CD4-positive, CD25-positive, alpha-beta regulatory T cell (primary cell): Measurements from ENCODE around the gene CELSR1. TPM values are rescaled to one million over a fixed set of nuclear protein-coding genes. Genes with fewer than 3 reads are reported as not detected.
A peak's percentile ranks its signal among the peaks of the same experiment; 100 is the strongest.
"Not testable (repeated sequence)": the region's sequence is repeated elsewhere in the genome, so short reads cannot be mapped to it uniquely, and the experiment has no call there.

Experiments used
- ATAC-seq, 2 donors: fragments of 150-1000 bp; cut with Tn5 transposase; one replicate each; pipeline ENCODE4 v1.10.0; 2021; ENCODE audit warnings: low read depth in 2 of 2, moderate number of reproducible peaks in 2 of 2, moderate library complexity in 1 of 2
- DNase-seq, 3 donors: peaks; one replicate each; pipeline versions ENCODE4 v3.0.0 to v3.0.0-alpha.2; 2012 to 2022; ENCODE audit warnings: mixed read lengths in 1 of 3
- H3K27ac ChIP-seq: one replicate; pipeline ENCODE4 v1.7.0; 2013; ENCODE audit warnings: mild to moderate bottlenecking, low read length; ENCODE audit not compliant: insufficient read depth, poor library complexity, severe bottlenecking
- H3K27me3 ChIP-seq: one replicate; pipeline ENCODE4 v1.7.0; 2013; ENCODE audit warnings: low read length; ENCODE audit not compliant: control insufficient read depth, insufficient read depth
- H3K36me3 ChIP-seq: one replicate; pipeline ENCODE4 v1.7.0; 2013; ENCODE audit warnings: mild to moderate bottlenecking, low read length, moderate library complexity; ENCODE audit not compliant: control insufficient read depth, insufficient read depth
- H3K4me1 ChIP-seq: 2 replicates; pipeline ENCODE4 v1.7.0; 2013; ENCODE audit warnings: mild to moderate bottlenecking, low read length; ENCODE audit not compliant: insufficient read depth, control insufficient read depth, poor library complexity, severe bottlenecking
- H3K4me3 ChIP-seq: one replicate; pipeline ENCODE4 v1.7.0; 2013; ENCODE audit warnings: low read depth, mild to moderate bottlenecking, low read length, moderate library complexity
- H3K9me3 ChIP-seq, 2 experiments: 1 replicate in 1 of 2; 2 replicates in 1 of 2; pipeline ENCODE4 v1.7.0; 2013; ENCODE audit warnings: low read length in 2 of 2, mild to moderate bottlenecking in 1 of 2, moderate library complexity in 1 of 2; ENCODE audit not compliant: control insufficient read depth in 2 of 2
- H3K27ac Mint-ChIP-seq, 3 donors: one replicate each; pipeline ENCODE4 v1.8.0; 2020 to 2022; ENCODE audit warnings: mild to moderate bottlenecking in 3 of 3, mixed read lengths in 3 of 3, moderate library complexity in 2 of 3
- H3K27me3 Mint-ChIP-seq: one replicate; pipeline ENCODE4 v1.8.0; 2022; ENCODE audit warnings: mild to moderate bottlenecking, mixed read lengths
- H3K36me3 Mint-ChIP-seq: one replicate; pipeline ENCODE4 v1.8.0; 2020; ENCODE audit warnings: mixed read lengths
- H3K4me1 Mint-ChIP-seq, 4 donors: one replicate each; pipeline ENCODE4 v1.8.0; 2020 to 2022; ENCODE audit warnings: mixed read lengths in 4 of 4, mild to moderate bottlenecking in 1 of 4
- H3K4me3 Mint-ChIP-seq, 4 donors: one replicate each; pipeline ENCODE4 v1.8.0; 2020 to 2022; ENCODE audit warnings: mild to moderate bottlenecking in 4 of 4, mixed read lengths in 4 of 4, moderate library complexity in 3 of 4
- H3K9me3 Mint-ChIP-seq, 7 donors: one replicate each; pipeline ENCODE4 v1.8.0; 2020 to 2022; ENCODE audit warnings: mixed read lengths in 7 of 7, mild to moderate bottlenecking in 3 of 7, moderate library complexity in 2 of 7
- polyA plus RNA-seq, 4 donors: library from polyadenylated mRNA; unstranded; fragments of 300-500 nt; fragmentation: Illumina TruSeq; gene quantifications; one replicate each; pipeline ENCODE4 v1.2.3, GENCODE V29; 2021
- total RNA-seq: library from RNA; stranded (reverse); gene quantifications from one replicate; pipeline ENCODE4 v1.2.3, GENCODE V29; 2022

The CELSR1 gene
- total and polyA plus RNA-seq, 5 donors from 2014 or later = 0.10 to 1.4 (median 0.45) TPM; not detected in 1

- no peaks in the 10 kb centered on the region for H3K36me3 Mint-ChIP-seq
- H3K4me3 ChIP-seq = no peak overlapping the region
- ATAC-seq = no peak
- no peaks in the 10 kb centered on the region for H3K9me3 Mint-ChIP-seq
- H3K4me3 Mint-ChIP-seq = no peak overlapping the region
- DNase-seq = no peak
- H3K27me3 ChIP-seq = no peaks in the 10 kb centered on the region
- H3K27me3 Mint-ChIP-seq = no peaks in the 10 kb centered on the region
- H3K4me1 ChIP-seq = no peaks in the 10 kb centered on the region
- H3K27ac Mint-ChIP-seq = no peak overlapping the region
- H3K27ac ChIP-seq = no peak overlapping the region
- no peaks in the 10 kb centered on the region for H3K36me3 ChIP-seq
- no peaks in the 10 kb centered on the region for H3K4me1 Mint-ChIP-seq
- no peaks in the 10 kb centered on the region for H3K9me3 ChIP-seq
These were observed 129.7 kb downstream of the CELSR1 start for GRCh38 chr22:46407748-46408147.

DNA sequence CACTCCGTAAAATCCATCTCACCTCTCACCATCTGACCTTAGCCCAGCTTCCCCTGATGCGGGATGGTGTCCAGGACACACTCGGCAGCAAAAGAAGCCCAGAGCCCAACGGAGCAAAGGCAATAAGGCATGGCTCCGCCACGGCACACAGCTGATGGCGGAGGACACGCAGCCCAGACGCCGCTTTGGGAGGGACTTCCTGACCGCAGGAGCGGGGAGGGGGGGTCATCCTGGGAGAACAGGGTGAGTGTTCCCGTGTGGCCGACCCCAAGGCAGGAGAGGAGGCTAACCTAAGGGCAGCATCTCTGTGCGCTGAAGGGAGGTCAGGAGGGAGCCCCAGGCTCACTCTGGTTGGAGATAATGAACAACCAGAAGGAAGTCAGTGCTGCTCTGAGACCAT, 130.6 kb downstream of the CELSR1 start:
- no peaks in the 10 kb centered on the region for H3K4me1 Mint-ChIP-seq
- H3K27ac Mint-ChIP-seq = no peak overlapping the region
- H3K9me3 ChIP-seq = no peaks in the 10 kb centered on the region
- H3K9me3 Mint-ChIP-seq = no peaks in the 10 kb centered on the region
- no peak overlapping the region for H3K27ac ChIP-seq
- no peaks in the 10 kb centered on the region for H3K36me3 Mint-ChIP-seq
- H3K4me3 Mint-ChIP-seq = no peak overlapping the region
- no peaks in the 10 kb centered on the region for H3K36me3 ChIP-seq
- ATAC-seq (no peak), DNase-seq (no peak)
- no peaks in the 10 kb centered on the region for H3K4me1 ChIP-seq
- no peaks in the 10 kb centered on the region for H3K27me3 ChIP-seq
- H3K4me3 ChIP-seq = no peak overlapping the region
- no peaks in the 10 kb centered on the region for H3K27me3 Mint-ChIP-seq

GRCh38 chr22:46406349-46406748, 131.1 kb downstream of the CELSR1 start:
- H3K27ac Mint-ChIP-seq = no peak overlapping the region
- Histone ChIP-seq H3K27me3 (no peaks in the 10 kb centered on the region), H3K36me3 (no peaks in the 10 kb centered on the region)

DNA sequence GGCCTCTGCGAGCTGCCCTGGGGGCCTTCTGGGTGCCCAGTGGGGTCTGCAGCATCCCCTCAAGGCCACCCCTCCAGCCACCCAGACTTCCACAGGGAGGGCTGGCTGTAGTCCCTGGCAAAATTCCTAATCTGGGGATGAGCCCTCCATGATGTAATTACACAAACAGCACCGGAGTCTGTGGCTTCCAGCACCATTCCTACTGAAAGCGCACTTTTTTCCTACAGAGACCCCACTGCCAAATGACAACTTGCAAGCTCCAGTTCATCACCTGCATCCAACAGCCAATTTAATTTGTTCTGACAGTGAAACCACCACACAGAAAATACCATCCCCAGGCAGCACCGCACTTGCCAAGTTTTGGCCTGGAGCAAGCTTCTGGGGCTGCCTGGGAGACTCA, 131.5 kb downstream of the CELSR1 start:
- H3K4me3 ChIP-seq = no peak overlapping the region
- H3K27me3 ChIP-seq = no peaks in the 10 kb centered on the region
- H3K27ac ChIP-seq = no peak overlapping the region
- no peaks in the 10 kb centered on the region for H3K36me3 ChIP-seq
- H3K36me3 Mint-ChIP-seq = no peaks in the 10 kb centered on the region
- ATAC-seq = no peak
- no peak overlapping the region for H3K4me3 Mint-ChIP-seq
- H3K4me1 Mint-ChIP-seq = no peaks in the 10 kb centered on the region
- H3K9me3 ChIP-seq = no peaks in the 10 kb centered on the region
- no peak overlapping the region for H3K27ac Mint-ChIP-seq
- H3K4me1 ChIP-seq = no peaks in the 10 kb centered on the region
- no peaks in the 10 kb centered on the region for H3K9me3 Mint-ChIP-seq
- H3K27me3 Mint-ChIP-seq = peaks cover 5% of the 10 kb centered on the region
- DNase-seq = no peak

More at GRCh38 chr22:46406349-46406748, 131.1 kb downstream of the CELSR1 start:
- Mint-ChIP-seq H3K9me3 (no peaks in the 10 kb centered on the region), H3K4me1 (no peaks in the 10 kb centered on the region), H3K4me3 (no peak overlapping the region), H3K27me3 (peaks cover under 1% of the 10 kb centered on the region), H3K36me3 (no peaks in the 10 kb centered on the region)
- ATAC-seq (no peak), DNase-seq (no peak)
- Histone ChIP-seq H3K4me3 (no peak overlapping the region), H3K9me3 (no peaks in the 10 kb centered on the region), H3K4me1 (no peaks in the 10 kb centered on the region), H3K27ac (no peak overlapping the region)

GRCh38 chr22:46403880-46404279, 133.5 kb downstream of the CELSR1 start:
- not testable (repeated sequence) for H3K27ac Mint-ChIP-seq, H3K27ac ChIP-seq, ATAC-seq, H3K27me3 ChIP-seq, H3K4me1 Mint-ChIP-seq, DNase-seq, H3K27me3 Mint-ChIP-seq, H3K36me3 ChIP-seq, H3K4me3 Mint-ChIP-seq, H3K9me3 ChIP-seq, H3K4me1 ChIP-seq, H3K36me3 Mint-ChIP-seq, H3K4me3 ChIP-seq, H3K9me3 Mint-ChIP-seq

DNA sequence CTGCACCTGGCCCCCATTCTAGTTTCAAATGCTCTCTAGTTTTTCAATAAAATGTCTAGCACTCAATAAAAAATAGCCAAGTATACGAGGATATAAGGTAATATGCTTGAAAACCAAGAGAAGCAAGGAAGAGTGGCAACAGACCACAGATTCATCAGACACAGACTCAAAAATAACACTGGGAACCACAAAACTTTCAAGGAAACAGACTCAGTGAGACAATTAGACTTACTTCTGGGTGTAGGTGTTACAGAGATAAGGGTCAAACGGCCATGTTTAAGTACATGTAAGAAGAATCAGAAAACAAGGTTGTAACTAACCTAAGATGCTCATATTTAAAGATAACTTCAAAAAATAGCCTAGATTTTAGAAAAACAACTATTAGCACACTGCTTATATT, 134.9 kb downstream of the CELSR1 start:
- ATAC-seq (no peak), DNase-seq (no peak)
- Histone ChIP-seq H3K9me3 (no peaks in the 10 kb centered on the region), H3K27ac (no peak overlapping the region), H3K36me3 (no peaks in the 10 kb centered on the region), H3K27me3 (no peaks in the 10 kb centered on the region), H3K4me1 (no peaks in the 10 kb centered on the region), H3K4me3 (no peak overlapping the region)
- H3K27ac Mint-ChIP-seq = no peak overlapping the region
- peaks cover 5% of the 10 kb centered on the region for H3K27me3 Mint-ChIP-seq
- no peaks in the 10 kb centered on the region for H3K4me1 Mint-ChIP-seq
- no peaks in the 10 kb centered on the region for H3K36me3 Mint-ChIP-seq
- no peaks in the 10 kb centered on the region for H3K9me3 Mint-ChIP-seq
- H3K4me3 Mint-ChIP-seq = no peak overlapping the region

GRCh38 chr22:46401370-46401769, 136.1 kb downstream of the CELSR1 start:
- Mint-ChIP-seq H3K27me3 (peaks cover 5% of the 10 kb centered on the region), H3K4me1 (no peaks in the 10 kb centered on the region), H3K4me3 (no peak overlapping the region), H3K27ac (no peak overlapping the region), H3K9me3 (no peaks in the 10 kb centered on the region), H3K36me3 (no peaks in the 10 kb centered on the region)
- no peaks in the 10 kb centered on the region for H3K27me3 ChIP-seq
- H3K9me3 ChIP-seq = no peaks in the 10 kb centered on the region
- H3K36me3 ChIP-seq = no peaks in the 10 kb centered on the region
- no peak overlapping the region for H3K4me3 ChIP-seq
- no peak overlapping the region for H3K27ac ChIP-seq
- no peak for DNase-seq
- no peaks in the 10 kb centered on the region for H3K4me1 ChIP-seq
- no peak for ATAC-seq

DNA sequence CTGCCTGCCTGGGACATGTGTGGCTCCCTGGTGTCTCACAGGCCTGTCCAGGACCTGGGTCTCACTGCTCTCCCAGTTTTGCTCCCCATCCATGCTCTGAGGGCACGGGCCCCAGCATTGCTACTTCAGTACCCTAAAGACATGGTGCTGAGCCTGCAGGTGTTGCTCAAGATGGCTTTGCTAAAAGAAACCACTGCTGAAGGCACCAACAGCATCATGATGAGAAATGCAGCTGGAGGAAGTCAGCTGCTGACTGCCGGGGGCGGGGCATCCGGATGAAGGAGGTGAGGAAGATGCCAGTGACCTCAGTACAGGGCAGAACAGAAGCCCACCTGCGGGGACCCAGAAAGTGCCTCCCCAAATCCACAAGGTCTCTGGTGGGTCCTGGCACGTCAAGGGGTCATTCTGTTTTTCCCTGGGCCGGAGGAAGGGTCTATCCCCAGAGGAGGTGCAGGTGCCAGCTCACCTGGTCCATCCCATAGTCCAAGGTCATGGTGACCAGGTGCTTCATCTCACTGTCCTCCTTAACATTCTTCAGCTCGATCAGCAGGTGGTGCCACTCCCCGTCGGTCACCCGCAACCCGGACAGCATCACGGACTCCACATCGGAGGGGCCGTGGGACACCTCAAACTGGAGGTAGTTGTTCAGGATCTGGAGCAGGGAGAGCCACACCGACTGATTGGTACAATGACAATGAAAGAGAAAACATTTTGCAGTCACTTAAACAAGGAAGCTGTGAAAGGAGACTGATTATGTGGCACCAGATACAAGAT, 138.0 kb downstream of the CELSR1 start:
- H3K36me3 Mint-ChIP-seq = no peaks in the 10 kb centered on the region
- Histone ChIP-seq H3K9me3 (no peaks in the 10 kb centered on the region), H3K4me1 (no peaks in the 10 kb centered on the region), H3K27ac (no peak overlapping the region), H3K4me3 (no peak overlapping the region), H3K27me3 (no peaks in the 10 kb centered on the region), H3K36me3 (no peaks in the 10 kb centered on the region)
- no peak overlapping the region for H3K4me3 Mint-ChIP-seq
- DNase-seq (peak in 1 of 3 donors; percentile 19), ATAC-seq (no peak)
- no peaks in the 10 kb centered on the region for H3K9me3 Mint-ChIP-seq
- H3K27ac Mint-ChIP-seq = no peak overlapping the region
- H3K4me1 Mint-ChIP-seq = no peaks in the 10 kb centered on the region
- H3K27me3 Mint-ChIP-seq = peaks cover 11% of the 10 kb centered on the region
